Stimulated activated CD8-positive, alpha-beta memory T cell treated with anti-CD3 and anti-CD28 coated beads, Interleukin-4, amount 100 ng/mL, for 4 hours (primary cell): ENCODE data around the gene FGF22.
"Not testable (repeated sequence)": the region's sequence is repeated elsewhere in the genome, so short reads cannot be mapped to it uniquely, and the experiment has no call there.

Experiments
- DNase-seq, 2 donors: peaks; one replicate each; pipeline ENCODE4 v3.0.0-alpha.2; 2020; ENCODE audit warnings: low read depth in 2 of 2, low spot score in 1 of 2

Gene FGF22

GRCh38 chr19:639253-640160, at the start of gene FGF22:
Gene FGF22, plus strand, starts transcription at chr19:639879. Its CDS starts 47 bp downstream, at chr19:639926.
- DNase-seq = peak; percentile 93 to 94

- DNase-seq = no peak
Observed at GRCh38 chr19:590396-590745, 49.3 kb upstream of the FGF22 start.

- no peak for DNase-seq
Observed at GRCh38 chr19:590750-591098, 49.0 kb upstream of the FGF22 start.

- no peak for DNase-seq
Observed at GRCh38 chr19:591099-591958, 48.4 kb upstream of the FGF22 start.

GRCh38 chr19:592101-592500, 47.6 kb upstream of the FGF22 start:
- no peak for DNase-seq

GRCh38 chr19:593055-593454, 46.6 kb upstream of the FGF22 start:
- DNase-seq = no peak

GRCh38 chr19:593505-593904, 46.2 kb upstream of the FGF22 start:
- DNase-seq = no peak

- DNase-seq = no peak
Observed at GRCh38 chr19:594265-594870, 45.3 kb upstream of the FGF22 start.

GRCh38 chr19:595326-596262, 44.1 kb upstream of the FGF22 start:
- no peak for DNase-seq

GRCh38 chr19:596263-596655, 43.4 kb upstream of the FGF22 start:
- no peak for DNase-seq

GRCh38 chr19:597406-598315, 42.0 kb upstream of the FGF22 start:
- DNase-seq = no peak

GRCh38 chr19:601310-601709, 38.4 kb upstream of the FGF22 start:
- DNase-seq = no peak

GRCh38 chr19:601790-602189, 37.9 kb upstream of the FGF22 start:
- DNase-seq = no peak

- no peak for DNase-seq
Observed at GRCh38 chr19:602391-603301, 37.0 kb upstream of the FGF22 start.

GRCh38 chr19:603302-603639, 36.4 kb upstream of the FGF22 start:
- not testable (repeated sequence) for DNase-seq

- DNase-seq = not testable (repeated sequence)
Observed at GRCh38 chr19:603779-604178, 35.9 kb upstream of the FGF22 start.

GRCh38 chr19:604355-604754, 35.3 kb upstream of the FGF22 start:
- no peak for DNase-seq

- DNase-seq = not testable (repeated sequence)
Observed at GRCh38 chr19:605061-605971, 34.4 kb upstream of the FGF22 start.
